ENCODE data around the gene MIP.
"Not testable (repeated sequence)": the region's sequence is repeated elsewhere in the genome, so short reads cannot be mapped to it uniquely, and the experiment has no call there.

Gene MIP

DNA sequence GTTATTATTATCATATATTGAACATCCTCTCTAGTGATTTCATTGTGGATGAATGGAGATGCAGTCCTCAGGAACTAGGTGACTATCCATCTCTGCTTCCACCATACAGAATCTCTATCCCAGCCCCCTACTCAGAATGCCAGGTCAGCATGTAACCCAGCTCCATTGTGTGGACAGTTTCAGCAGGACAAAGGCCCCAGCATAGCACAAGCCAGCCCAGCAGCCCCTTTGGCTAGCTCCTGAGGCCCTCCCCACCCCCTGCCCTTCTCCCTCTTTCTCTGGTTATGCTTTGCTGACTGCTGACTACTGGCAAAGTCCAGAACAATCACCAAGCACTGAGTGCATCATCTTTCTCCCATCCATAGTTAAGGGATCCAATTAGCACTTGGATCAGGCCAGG, 8.1 kb upstream of the MIP start:
- no peak for ATAC-seq

DNA sequence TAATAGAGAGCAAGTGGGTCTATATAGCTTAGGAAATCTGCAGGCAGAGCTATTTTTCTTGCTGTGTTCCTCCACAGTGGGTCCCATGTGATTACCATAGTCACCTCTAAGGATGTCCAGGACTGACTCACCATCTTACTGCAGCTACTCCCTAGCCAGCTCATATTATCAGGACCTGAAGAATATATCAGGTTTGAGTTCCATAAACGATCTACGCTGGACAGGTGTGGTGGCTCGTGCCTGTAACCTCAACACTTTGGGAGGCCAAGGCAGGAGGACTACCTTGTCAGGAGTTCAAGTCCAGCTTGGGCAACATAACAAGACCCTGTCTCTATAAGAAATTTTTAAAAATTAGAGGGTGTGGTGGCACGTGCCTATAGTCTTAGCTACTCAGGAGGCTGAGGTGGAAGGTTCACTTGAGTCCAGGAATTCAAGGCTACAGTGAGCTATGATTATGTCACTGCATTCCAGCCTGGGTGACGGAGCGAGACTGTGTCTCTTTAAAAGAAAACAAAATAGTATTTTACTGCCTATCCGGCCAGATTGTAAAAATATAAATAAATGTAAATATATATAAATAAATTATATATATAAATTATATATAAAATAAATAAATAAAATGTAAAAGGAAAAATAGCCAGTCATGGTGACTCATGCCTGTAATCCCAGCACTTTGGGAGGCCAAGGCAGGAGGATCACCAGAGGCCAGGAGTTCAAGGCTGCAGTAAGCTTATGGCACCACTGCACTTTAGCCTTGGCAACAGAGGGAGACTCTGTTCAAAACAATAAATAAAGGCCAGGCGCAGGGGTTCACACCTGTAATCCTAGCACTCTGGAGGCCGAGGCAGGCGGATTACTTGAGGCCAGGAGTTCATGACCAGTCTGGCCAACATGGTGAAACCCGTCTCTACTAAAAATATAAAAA, 7.0 kb upstream of the MIP start:
- no peak for ATAC-seq

DNA sequence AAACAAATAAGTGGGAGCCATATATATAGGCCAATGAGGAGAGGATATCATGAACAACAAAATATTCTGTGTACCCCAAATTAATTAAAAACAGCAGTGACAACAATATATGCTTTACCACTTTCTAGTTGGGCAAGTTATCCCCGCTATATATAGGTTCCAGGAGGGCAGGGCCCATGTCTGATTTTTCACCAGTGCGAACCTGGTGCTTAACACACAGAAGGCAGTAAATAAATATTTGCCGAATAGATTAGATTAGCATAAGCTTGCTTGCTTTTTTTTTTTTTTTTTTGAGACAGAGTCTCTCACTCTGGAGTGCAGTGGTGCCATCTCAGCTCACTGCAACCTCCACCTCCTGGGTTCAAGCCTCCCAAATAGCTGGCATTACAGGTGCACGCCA, 3.4 kb upstream of the MIP start:
- ATAC-seq: no peak

DNA sequence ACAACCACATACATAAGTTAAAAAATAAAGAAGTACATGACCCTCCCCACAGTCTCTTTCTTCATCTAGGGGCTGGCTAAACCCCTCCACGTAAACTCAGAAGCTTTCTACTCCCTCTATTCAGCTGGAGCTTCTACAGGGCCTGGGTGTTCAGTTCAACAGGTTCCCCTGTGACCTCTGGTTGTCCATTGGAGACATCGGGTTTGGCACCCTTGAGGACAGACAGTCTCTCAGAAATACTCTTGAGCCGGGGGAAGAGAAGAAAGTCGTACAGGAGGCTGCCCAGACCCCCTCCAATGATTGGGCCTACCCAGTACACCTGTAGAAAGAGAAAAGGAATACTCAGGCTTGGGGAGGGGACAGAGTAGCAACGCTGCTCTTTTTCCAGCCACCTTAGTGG, 3.3 kb downstream of the MIP start:
- no peak for ATAC-seq

DNA sequence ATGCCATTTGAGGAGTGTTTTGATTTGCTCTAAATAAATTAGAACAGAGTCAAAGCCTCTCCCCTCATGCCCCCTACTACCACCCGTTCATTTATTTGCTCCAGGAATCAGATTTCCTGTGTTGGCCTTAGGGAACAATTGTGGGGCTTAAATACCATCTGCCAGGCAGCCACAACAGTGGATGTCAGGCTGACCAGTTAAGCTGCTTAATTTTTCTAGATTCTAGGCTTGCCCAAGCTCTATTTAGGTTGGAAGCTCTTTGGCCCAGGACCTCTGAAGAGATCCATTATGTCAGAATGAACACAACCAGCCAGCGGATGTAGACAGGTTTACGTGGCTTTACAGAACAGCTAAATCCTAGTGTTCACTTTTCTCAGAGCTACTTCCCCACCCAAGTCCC, 4.2 kb downstream of the MIP start:
- no peak for ATAC-seq

DNA sequence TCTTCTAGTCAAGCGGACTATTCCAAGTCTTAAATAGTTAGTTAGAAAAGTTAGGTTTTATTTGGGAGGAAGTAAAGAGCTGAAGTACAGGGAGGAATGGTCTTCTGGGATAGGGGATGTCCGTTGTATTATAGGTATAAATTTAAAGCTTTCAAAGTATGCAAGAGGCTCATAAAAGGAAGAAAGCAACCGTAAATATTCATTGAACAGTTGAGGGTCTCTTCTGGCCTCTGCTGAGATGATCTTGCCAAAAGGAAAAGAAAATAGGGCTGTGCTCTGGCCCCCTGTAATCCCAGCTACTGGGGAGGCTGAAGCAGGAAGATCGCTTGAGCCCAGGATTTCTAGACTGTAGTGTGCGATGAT, 4.9 kb downstream of the MIP start:
- no peak for ATAC-seq

DNA sequence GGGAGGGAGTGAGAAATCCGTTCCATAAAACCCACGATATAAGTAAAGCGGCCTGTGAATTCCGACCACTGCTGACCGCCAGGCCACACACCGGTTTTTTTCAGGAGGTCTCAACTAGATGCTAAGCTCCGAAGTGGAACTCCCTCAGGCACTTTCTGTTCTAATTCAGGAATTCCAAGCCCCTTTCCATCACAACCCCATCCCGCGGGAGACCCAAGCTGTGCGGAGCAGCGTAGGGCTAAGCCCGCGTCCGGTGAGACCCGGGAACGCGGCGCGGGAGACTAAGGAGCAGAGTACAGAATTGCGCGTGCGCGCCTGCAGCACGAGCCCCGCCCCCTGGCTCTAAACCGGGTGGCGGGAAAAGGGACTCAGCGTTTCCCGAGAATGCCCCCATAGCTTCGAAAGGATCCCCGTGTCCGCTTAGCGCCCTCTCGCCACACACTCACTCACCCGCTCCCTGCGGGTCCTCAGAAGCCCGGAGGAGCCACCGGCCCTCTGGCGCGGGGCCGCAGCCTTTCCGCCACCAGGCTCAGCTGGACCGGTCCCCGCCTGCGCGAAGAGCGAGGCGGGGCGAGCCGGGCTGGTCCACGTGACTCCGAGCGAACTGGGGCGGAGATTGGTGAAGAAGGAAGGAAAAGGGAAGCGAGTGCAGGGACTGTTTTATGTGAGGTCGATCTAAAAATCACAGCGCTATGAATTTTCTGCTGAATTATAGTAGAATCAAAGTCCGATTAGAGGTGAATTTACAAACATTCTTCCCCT, 5.4 kb downstream of the MIP start, which contains the start of gene TIMELESS:
Gene TIMELESS, minus strand, starts transcription at position 567 of the 762 bp plus-strand sequence. CDS start 15,256 bp downstream, outside the sequence.
- ATAC-seq: peak; percentile 97 to 98

DNA sequence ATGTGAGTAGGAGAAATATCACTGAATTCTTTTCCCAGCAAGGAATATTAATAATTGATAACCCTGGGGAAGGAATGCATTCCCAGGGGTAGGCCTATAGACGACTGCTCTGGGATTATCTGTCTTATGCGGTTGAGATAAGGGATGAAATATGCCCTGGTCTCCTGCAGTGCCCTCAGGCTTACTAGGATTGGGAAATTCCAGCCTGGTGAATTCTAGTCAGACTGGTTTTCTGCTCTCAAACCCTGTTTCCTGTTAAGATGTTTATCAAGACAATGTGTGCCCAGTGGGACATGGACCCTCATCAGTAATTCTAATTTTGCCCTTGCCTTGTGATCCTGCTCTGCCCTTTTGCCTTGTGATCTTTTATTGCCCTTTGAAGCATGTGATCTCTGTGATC, 11.2 kb downstream of the MIP start:
- not testable (repeated sequence) for ATAC-seq

DNA sequence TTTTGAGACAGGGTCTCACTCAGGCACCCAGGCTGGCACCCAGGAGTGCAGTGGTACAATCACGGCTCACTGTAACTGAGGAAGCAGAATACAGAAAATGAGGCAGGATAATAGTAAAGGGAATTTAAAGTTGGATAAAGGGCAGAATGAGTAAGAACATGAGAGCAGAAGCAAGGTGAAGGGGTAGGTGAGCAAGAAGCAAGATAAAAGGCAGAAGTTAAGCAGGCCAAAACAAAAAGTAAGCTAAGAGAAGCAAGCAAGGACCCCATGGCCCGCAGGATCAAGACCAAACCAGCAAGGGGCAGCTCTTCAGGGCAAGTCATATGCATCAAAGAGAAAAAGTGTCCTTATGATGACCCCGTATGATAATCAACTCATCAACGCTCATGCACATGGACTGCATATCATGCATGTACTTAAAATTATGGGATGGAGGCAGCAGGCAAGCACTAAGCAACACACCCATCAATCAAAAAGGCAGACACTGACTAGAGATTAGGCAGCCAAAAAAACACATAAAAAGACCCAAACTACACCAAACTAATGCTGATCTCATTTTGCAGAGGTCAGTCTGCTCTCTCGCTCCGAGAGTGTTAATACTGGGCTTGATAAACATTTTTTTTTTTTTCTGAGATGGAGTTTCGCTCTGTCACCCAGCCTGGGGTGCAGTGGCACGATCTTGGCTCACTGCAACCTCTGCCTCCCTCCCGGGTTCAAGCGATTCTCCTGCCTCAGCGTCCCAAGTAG, 16.9 kb downstream of the MIP start:
- ATAC-seq: no peak

DNA sequence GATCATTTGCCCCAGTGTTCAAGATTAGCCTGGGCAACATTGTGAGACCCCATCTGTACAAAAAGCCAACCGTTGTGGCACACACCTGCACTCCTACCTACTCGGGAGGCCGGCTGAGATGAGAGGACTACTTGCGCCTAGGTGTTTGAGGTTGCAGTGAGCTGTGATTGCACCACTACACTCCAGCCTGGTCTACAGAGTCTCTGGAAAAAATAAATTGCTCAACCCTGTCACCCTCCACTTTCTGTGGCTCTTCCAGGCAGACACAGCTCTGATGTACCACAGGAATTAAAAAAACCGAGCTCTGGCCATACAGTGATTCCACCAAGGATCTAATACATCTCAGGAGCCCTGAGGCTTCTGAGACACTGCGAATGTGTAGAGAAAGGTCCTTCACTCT, 19.6 kb downstream of the MIP start:
- ATAC-seq: no peak

DNA sequence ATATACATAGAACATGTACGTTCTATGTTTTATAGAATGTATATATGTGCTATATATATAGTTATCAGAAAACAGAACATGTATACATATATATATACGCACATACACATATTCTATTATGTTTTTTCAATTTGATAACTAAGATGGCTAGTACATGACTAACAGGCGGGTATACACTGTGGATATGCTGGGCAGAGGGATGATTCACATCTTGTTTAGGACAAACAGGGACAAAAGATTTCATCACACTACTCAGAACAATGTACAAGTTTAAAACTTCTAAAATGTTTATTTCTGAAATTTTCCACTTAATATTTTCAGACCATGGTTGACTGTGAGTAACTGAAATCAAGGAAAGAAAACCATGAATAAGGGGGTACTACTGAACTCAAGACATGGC, 22.6 kb downstream of the MIP start:
- no peak for ATAC-seq

DNA sequence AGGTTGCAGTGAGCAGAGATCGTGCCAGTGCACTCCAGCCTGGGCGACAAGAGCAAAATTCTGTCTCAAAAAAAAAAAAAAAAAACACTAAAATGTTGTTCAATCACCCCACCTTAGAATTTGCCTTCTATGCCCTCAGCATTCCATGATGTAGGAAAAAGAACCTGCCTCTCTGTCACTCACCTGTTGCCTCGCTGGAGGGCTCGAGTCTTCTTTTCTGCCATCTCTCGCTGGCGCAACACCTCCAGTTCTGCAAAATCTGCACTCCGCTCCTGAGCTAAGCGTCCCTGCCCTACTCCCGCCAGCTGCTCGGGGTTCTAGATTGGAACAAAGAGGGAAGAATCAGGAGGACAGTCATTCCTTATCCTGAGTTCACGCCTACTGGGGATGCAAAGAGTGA, 23.2 kb downstream of the MIP start:
- no peak for ATAC-seq

DNA sequence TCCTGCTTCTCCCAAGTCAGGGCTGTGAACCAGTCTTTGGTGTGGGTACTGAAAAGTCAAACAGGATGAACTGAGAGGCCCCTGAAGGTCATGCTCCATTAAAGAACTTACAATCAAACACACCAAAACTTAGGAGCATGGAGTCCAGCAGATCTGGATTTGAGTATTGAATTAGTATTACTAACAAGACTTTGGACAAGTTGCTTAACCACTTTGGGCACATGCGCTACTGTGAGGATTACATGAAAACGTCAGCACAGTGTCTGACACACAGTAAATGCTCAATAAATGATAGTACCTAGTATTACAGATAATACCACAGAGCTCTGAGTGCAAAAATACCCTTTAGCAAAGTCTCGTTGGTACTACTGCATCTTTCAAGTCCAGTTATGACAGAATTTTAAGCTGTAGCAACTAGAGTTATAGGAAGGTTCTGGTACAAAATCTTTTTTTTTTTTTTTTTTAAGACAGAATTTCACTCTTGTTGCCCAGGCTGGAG, 28.5 kb downstream of the MIP start:
- ATAC-seq: no peak

DNA sequence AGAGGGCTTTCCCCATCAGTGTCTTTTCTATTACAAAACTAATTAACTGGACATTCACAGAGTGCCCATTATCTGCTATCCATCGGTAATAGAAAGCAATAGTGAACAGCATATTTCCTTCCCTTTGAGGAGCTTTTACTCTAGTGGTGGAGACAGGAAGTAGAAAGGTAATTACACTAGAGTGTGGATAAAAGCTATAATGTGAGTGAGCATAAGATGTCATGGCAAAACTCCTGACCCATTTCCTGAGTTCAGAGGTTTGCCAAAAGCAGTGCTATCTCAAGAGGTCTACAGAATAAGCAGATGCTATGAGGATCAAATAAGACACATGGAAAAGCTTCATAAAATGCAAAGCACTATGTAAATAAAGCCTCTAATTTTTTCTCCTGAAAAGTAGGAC, 29.3 kb downstream of the MIP start:
- ATAC-seq: no peak

DNA sequence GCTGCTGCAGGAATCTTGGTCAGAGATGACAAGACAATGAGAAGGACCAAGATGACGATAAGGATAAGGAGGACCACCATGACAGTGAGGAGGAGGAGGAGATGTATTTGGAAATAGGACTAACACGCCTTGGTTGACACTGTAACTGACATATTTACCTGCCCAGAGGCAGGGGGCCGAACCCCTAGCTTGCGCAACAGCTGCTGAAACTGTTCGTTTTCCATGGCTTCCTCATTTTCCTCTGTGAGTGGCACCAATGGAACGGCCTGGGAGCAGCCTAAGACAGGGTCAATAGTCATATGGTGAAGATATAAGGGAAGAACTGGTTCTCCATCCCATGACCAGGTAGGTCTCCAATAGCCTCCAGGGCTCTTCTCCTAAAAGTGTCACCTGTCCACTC, 34.0 kb downstream of the MIP start:
- no peak for ATAC-seq

DNA sequence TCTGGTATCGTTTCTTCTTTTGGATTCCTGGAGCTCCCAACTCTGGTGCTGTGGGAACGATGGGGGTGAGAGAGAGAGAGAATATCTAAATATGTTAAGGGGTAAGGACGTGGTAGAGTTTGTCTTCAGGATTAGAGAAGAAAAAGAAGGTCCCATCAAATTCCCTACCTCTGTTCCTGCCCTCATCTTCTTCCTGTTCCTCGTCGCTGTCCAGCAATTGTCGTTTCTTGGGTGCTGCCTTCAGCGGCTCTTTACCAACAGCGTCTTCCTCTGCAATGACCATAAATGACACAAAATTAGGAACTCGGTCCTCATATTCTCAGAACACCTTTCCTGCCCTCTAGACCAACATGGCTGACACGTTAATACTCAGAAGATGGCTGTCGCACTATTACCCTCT, 36.7 kb downstream of the MIP start:
- ATAC-seq: no peak

DNA sequence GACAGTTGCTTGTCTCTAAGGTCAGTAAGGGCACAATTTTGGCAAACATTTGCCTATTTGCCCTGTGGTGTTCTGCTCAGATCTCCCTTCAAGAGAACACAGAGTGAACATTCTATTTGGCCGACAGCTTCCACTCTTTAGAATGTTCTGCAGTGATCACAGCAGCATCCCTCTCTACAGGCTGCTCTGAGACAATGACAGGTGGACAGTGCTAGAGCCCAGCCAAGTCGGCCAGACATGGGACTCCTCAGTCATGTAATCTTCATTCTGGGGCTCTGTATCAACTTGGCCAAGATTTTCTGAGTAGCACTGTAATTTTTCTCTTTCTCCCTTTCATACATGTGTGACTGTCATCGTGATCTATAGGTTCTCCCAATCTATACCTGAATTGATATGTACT, 40.1 kb downstream of the MIP start:
- ATAC-seq: no peak

DNA sequence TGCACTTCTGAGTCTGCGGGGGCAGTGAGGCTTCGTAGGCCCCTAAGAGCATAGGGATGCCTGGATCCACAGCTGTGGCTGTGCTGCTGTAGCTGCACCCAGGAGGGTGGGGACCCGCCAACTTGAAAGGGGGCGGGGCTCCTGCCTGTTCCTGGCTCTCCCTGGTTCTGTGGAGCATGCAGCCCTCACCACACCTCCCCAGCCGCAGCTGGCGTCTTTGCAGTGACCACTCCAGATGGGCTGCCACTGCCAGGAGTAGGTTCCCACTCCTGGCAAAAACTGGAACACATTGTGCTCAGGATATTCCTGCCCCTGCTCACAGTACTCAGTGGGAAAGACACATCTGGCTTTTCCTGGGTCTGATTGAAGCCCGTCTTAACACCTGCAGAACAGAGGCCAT, 41.1 kb downstream of the MIP start:
- no peak for ATAC-seq

DNA sequence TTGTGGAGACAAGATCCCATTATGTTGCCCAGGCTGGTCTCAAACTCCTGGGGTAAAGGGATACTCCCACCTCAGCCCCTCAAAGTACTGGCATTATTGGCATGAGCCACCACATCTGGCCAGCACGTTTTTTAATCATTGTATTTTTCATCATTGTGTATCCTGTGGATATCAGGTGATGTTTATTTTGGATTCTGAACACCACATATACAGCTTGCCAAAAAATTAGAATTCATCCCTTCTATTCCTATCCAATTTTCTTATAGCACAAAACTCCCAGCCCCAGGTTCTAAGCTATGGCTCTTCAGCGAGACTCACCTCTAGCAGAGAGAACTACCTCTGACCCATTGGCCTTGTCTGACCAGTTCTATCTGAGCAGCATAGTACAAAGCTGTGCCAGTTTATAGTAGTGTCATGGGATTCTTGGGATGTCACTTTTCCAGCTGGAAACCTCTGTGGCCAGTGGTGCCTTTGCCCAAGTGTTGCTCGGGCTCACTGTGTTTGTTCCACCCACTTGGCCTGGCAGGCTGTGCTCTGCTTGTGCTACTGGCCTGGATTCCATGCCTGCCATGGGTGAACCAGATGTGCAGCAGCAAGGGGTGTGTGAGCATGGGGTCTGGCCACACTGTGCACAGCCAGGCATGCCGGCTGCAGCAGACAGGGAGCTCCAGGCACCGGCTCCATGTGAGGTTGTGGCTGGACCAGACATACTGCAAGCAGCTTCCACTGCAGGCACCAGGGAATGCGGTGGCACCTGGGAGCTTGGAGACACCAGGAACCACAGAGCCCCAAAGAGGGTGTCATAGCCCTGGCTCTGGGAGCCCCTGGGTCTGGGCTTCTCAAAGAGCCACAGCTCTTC, 42.4 kb downstream of the MIP start:
- ATAC-seq: no peak

DNA sequence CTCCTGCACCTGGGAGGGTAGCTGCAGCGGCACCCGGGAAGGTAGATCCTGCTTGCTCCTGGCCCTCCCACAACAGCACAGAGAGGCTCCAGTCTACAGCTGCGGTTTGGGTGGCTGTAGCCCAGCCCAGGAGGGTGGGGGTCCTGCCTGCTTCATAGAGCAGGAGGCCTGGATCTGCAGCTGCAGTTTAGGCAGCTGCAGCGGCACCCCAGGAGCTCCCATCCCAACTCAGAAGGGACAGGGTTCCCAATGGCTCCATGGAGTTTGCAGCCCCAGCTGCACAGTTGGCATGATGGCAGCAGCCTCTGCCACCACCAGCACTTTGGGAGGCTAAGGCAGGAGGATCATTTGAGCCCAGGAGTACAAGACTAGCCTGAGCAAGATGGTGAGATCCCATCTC, 43.7 kb downstream of the MIP start:
- no peak for ATAC-seq

DNA sequence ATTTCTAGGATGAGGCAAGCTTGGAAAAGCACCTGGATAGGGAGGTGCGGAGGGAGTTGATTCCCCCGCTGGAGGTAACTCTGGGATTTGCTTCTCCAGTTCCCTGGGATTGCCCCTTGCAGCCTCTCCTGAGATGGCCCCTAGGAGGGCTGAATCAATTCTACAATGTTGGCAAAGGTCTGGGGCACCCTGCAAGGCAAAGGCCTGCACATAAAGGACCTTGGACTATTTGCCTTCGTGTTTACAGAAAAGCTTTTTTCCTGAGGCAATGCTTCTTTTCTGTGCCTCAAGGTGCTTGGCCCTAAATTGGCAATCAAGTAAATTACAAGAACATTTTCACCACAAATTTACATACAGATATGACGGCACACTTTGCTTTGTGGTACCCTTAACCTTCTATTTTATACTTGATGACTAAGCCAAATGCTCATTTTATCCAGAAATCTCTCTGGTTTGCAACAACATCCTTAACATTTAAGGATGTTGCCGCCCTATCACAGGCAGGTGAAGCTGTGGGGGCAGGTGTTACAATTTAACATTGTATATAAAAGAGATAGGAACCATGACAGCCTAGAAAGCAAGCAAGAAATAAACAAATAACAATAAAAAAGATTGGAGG, 45.5 kb downstream of the MIP start:
- peak; percentile 51 to 55 for ATAC-seq

DNA sequence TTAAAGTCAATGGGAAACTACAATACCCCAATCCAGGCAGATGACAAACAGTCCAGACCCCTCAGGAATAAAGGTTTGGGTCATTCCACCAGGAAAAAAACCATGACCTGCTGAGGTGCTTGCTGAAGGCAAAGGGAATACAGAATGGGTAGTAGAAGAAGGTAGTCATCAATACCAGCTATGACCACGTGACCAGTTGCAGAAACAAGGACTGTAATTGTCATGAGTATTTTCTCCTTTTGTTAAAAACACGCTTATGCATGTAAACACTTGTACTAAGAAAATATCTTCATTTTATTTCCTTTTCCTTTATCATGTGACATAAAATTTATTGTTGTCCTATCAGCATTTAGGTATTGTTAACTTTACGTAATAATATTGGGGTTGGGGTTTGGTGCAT, 50.2 kb downstream of the MIP start:
- not testable (repeated sequence) for ATAC-seq

Data from activated CD4-positive, CD25-positive, alpha-beta regulatory T cell treated with anti-CD3 and anti-CD28 coated beads, Interleukin-2, amount 50 U/mL, for 24 hours (primary cell).